GM18498 (cell line): Measurements from ENCODE around the gene ALMS1.
"Not testable (repeated sequence)": the region's sequence is repeated elsewhere in the genome, so short reads cannot be mapped to it uniquely, and the experiment has no call there.

ENCODE experiments used
- ATAC-seq: cut with Tn5 transposase; IDR thresholded peaks from one replicate; pipeline ENCODE4 v1.9.1; 2021; ENCODE audit warnings: mild to moderate bottlenecking, moderate library complexity; ENCODE audit not compliant: unreplicated experiment

ALMS1 gene

DNA sequence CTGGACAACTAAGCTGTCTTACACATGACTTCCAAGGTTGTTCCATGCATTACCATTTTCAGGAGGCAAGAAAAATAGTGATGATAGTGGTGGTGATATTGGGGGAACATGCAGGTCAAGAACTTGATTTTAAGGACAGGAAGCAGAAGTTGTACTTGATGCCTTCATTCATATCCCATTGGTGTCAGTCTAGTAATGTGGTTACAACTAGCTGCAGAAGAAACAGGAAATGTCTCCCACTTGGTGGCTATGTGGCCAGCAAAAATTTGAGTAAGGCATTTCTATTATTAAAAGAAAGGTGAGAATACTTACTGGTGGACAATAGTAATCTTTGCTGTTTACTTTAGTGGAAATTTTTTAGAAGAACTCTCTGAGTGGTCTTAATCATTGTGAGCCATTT is 103.4 kb downstream of the ALMS1 start:
- no peak for ATAC-seq

DNA sequence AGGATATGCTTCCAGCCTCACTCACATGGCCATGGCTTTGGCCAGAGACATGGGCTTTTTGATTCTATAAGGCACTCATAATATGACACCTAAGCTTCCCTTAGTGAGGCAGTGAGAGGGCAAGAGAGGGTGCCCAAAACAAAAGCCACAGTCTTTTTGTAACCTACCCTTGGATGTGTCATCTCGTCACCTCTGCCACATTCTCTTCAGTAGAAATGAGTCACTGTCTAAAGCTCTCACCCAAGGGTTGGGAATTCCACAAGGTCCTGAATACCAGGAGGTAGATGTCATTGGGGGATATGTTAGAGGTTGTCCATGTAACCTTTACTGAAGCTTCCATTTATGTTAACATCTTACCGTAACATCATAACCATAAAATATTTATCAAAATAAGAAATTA is 108.4 kb downstream of the ALMS1 start:
- ATAC-seq = no peak

DNA sequence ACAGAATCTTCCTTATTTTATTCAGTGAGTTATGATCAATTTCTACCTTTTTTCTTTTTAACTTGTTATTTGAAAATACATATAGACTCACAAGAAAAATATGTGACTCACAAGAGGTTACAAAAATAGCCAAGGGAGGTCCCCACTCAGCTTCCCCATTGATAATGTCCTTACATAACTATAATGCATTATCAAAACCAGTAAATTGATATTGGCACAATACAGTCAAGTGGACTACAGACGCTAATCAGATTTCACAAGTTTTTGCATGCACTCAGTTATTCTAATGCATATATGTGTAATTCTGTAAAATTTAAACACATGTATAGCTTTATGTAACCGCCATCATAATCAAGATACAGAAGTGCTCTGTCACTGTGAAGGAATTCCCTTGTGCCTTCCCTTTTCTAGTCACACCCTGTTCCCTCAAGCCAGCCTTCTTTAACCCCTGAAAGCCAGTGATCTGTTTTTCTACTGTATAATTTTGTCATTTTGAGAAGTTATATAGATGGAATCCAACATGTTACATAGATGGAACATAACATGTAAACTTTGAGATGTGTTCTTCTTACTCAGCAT is 118.4 kb downstream of the ALMS1 start:
- no peak for ATAC-seq

DNA sequence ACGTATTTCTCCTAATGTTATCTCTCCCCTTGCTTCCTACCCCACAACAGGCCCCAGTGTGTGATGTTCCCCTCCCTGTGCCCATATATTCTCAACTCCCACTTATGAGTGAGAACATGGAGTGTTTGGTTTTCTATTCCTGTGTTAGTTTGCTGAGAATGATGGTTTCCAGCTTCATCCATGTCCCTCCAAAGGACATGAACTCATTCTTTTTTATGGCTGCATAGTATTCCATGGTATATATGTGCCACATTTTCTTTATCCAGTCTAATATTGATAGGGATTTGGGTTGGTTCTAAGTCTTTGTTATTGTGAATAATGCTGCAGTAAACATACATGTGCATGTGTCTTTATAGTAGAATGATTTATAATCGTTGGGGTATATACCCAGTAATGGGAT is 119.2 kb downstream of the ALMS1 start:
- ATAC-seq = not testable (repeated sequence)

- ATAC-seq = not testable (repeated sequence)
These were observed 124.8 kb downstream of the ALMS1 start for GRCh38 chr2:73510470-73510869.

GRCh38 chr2:73516033-73516432 is 130.4 kb downstream of the ALMS1 start:
- ATAC-seq = no peak

GRCh38 chr2:73528688-73529087 is 143.1 kb downstream of the ALMS1 start:
- ATAC-seq = no peak

- ATAC-seq = not testable (repeated sequence)
These were observed 145.1 kb downstream of the ALMS1 start for GRCh38 chr2:73530773-73531172.

DNA sequence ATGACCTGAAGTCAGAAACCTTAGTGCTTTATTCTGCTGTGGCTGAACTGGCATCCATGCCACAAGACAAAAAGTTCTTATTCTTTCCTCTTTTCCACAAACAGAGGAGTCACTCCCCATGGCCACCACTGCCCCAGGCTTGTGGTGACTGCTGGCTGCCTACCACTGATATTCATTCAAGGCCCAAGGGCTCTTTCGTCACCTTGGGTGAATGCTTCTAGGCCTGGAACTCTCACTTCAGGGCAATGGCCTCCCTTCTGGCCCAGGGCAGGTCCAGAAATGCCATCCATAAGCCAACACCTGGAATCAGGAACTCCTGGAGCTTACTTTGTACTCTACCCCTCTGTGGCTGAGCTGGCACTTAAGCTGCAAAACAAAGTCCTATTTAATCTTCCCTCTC is 146.7 kb downstream of the ALMS1 start:
- no peak for ATAC-seq

GRCh38 chr2:73536133-73536840 is 150.7 kb downstream of the ALMS1 start:
- ATAC-seq = no peak

- not testable (repeated sequence) for ATAC-seq
These were observed 175.2 kb downstream of the ALMS1 start for GRCh38 chr2:73560875-73561274.

DNA sequence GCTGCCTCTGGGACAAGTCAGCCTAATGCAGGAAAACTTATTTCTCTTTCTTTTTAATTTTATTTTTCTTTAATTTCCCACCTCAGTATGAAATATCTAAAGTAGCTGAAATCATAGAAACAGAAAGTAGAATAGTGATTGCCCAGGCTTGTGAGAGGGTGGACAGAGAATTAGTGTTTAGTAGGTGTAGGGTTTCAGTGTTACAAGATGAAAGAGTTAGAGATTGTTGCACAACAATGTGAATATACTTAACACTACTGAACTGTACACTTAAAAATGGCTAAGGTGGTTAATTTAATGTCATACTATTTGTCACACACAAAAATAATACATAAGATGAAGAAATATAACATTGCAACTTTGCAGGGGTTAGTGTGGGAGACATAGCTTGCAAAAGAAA is 175.8 kb downstream of the ALMS1 start:
- no peak for ATAC-seq

DNA sequence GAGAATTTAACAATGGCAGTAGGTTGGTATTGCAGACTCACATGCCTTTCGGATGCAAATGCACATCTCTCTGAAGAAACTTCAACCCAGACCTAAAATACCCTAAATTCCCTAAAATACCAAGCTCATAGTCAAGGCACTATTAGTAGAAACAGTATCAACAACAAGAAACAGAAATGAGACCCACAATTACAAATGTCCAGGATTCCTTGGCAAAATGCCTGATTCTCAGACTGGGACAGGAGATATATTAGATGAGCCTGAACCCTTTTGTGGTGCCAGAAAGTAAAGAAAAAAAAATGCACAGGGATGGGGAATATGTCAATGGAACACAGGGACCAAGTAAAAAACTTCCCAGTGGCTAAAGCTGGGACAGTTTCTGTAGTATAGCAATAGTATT is 179.3 kb downstream of the ALMS1 start:
- ATAC-seq = no peak

GRCh38 chr2:73566288-73566878 is 180.7 kb downstream of the ALMS1 start:
- ATAC-seq = no peak

- no peak for ATAC-seq
These were observed 189.6 kb downstream of the ALMS1 start for GRCh38 chr2:73575261-73575660.

- no peak for ATAC-seq
These were observed 196.7 kb downstream of the ALMS1 start for GRCh38 chr2:73582364-73582763.

GRCh38 chr2:73588177-73588576 is 202.5 kb downstream of the ALMS1 start:
- ATAC-seq = no peak

GRCh38 chr2:73593680-73594079 is 208.0 kb downstream of the ALMS1 start:
- ATAC-seq = no peak

DNA sequence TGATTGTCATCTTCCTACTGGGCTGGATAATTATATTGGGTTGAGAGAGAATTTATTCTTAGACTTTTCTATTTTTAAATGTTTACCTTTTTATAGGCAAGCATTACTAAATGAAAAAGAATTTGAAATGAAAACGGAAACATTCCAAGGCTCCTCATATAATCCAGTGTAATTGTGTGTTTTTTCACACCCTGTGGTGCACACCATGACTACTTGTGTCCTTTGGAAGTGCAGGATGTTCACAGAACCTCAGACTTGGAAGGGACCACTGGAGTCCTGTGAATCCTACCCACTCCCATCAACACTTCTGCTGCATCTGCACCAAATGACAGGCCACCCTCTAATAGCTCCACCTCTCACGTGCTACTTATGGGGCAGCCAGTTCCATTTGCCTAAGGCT is 208.6 kb downstream of the ALMS1 start:
- ATAC-seq = no peak

DNA sequence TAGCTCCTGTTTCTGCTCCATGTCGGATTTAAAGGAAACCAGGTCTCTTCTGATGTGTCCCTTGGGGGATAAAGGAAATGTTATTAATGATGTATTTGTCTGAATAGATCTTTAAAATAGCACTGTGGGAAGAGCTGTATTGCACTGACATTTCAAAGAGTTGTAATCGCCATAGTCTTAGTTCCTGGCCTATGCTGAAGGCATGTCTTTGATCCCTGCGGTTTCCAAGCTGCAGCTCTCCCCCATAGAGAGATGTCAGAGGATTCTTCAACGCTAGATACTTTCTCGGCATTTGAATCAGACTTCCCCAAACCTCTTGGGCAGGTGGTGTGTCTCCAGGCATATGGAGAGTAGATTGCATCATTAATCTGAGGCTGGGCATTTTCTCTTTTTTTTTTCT is 216.1 kb downstream of the ALMS1 start:
- no peak for ATAC-seq

DNA sequence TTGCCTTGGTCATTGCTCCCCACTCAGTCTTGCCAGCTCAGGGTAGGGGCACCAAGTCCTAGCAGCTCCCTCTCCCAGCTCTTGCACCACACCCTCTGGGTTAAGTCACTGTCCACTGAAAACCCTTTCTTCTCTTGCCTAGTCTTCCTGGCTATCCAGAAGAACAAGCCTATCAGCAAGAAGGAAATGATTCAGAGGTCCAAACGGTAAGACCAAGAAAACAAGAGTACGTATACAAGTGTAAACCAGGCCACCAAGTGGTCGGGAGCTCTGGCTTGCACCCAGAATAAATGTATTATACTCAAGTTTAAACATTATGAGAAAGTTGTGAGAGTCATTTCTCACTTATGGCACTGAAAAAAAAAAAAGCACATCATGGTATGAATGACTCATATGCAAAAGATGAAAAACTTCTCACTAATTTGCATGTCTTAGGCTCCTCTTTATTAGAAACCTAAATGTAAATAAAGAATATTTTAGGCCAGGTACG is 217.5 kb downstream of the ALMS1 start:
- peak; percentile 69 for ATAC-seq

GRCh38 chr2:73604589-73604988 is 219.0 kb downstream of the ALMS1 start:
- not testable (repeated sequence) for ATAC-seq
